Body of pancreas (tissue), 4 donors: ENCODE measurements around the gene DOCK2. TPM values are rescaled to one million over a fixed set of nuclear protein-coding genes. Genes with fewer than 3 reads are reported as not detected.

Source experiments
- ATAC-seq: fragments of 150-250 bp; one replicate; pipeline ENCODE4 v1.9.1; 2016
- DNase-seq, 4 donors: peaks; one replicate each; pipeline ENCODE4 v3.0.0-alpha.2; 2019
- H3K27ac ChIP-seq, 4 donors: fragments of 200-600 bp; sonication (generic); 1 replicate in 3 of 4; 2 replicates in 1 of 4; pipeline versions ENCODE4 v1.5.1 to v1.6.1; 2016 to 2019; ENCODE audit warnings: mild to moderate bottlenecking in 1 of 4, mixed read lengths in 1 of 4, moderate library complexity in 1 of 4
- H3K27me3 ChIP-seq, 2 donors: fragments of 200-600 bp; sonication (generic); one replicate each; pipeline ENCODE4 v1.6.0; 2016; ENCODE audit warnings: mild to moderate bottlenecking in 1 of 2
- H3K36me3 ChIP-seq, 2 donors: fragments of 200-600 bp; sonication (generic); replicated peaks in 1 of 2; 2 replicates each; pipeline ENCODE4 v1.5.1; 2016; ENCODE audit warnings: low read depth in 2 of 2; ENCODE audit not compliant: insufficient read depth in 1 of 2
- H3K4me1 ChIP-seq: fragments of 200-600 bp; sonication (generic); one replicate; pipeline ENCODE4 v1.6.0; 2016
- H3K4me3 ChIP-seq, 2 donors: fragments of 200-600 bp; sonication (generic); 1 replicate in 1 of 2; 2 replicates in 1 of 2; pipeline ENCODE4 v1.5.1; 2016 to 2019
- H3K9me3 ChIP-seq, 3 donors: fragments of 200-600 bp; sonication (generic); 1 replicate in 2 of 3; 2 replicates in 1 of 3; pipeline ENCODE4 v1.5.1; 2016
- POLR2A ChIP-seq, 3 donors: fragments of 450-650 bp; IDR thresholded peaks; one replicate each; pipeline ENCODE4 v1.6.1; 2016; ENCODE audit warnings: antibody characterized with exemption in 3 of 3, mild to moderate bottlenecking in 2 of 3
- WGBS, 2 donors: methylation state at CpG; one replicate each; pipeline ENCODE4 v1.1.5; 2017; 5-methylcytosine and 5-hydroxymethylcytosine counted together
- intact Hi-C: fragments of 100-400 bp; cut with DNase I; formaldehyde crosslinking; loops from one replicate; pipeline ENCODE4 v1.15.1; 2023
- total RNA-seq, 2 donors: library from RNA; depleted of rRNA; stranded (reverse); fragments of >200 nt; gene quantifications; one replicate each; pipeline ENCODE4 v1.1.0, GENCODE V29; 2016
- TF ChIP-seq, protein P1 (sequence below), 7 experiments: fragments of 450-650 bp in 4 of 7; fragments of 200-600 bp in 3 of 7; sonication (generic) in 3 of 7; IDR thresholded peaks; one replicate each; pipeline ENCODE4 v1.5.1; 2016 to 2019; ENCODE audit warnings: antibody characterized with exemption in 7 of 7

The DOCK2 gene
- total RNA-seq, 2 donors from 2014 or later: 3.1 to 7.6 TPM

DNA sequence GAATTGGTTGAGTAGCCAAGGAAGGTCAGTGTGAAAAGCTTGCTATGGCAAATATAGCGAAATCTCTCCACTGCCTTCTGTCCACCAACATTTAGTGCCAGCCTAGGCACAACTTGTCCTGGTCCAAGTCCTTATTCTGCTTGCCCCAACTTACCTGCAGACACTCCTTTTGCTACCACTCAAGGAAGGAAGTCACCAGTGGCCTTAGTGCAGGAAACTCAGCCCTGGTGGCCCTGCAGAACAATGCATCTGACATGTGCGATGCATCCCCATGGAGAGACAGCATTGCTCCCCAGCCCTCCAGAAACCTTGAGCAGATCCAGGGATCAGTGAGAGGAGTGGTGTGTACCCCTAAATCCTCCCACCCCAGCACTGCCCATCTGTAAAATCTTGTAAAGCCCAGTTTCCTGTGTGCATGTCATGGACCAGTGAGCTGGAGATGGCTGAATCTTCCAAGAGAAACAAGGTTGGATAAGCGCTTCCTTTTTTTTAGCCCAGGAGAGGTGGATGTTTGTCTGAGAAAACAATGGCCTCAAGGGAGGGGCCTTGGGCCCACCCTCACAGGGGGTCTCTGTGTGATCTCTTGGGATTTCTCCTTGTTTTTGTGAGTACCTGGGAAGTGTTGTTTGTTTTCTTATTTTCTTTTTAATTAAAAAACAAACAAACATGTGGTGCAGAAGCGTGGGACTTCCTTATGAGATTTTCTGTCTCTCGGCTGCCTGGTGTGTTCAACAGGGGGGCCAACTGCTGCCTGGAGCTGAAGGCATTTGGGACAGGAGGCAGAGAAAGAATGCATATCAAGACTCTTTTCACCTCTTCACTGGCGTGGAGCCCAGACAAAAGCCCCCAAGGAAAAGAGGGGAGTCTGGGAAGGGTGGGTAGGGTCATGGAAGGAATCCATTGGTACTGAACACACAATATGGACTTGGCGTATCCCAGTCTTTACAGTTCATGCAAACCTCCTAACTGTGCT, 472.3 kb downstream of the DOCK2 start:
- 58 to 73% methylated on average over 7 of the region's 7 CpGs for WGBS, 2 donors
- TF ChIP-seq POLR2A (IDR thresholded peaks at IDR 0.05): no peak
- TF ChIP-seq, protein P1, sequence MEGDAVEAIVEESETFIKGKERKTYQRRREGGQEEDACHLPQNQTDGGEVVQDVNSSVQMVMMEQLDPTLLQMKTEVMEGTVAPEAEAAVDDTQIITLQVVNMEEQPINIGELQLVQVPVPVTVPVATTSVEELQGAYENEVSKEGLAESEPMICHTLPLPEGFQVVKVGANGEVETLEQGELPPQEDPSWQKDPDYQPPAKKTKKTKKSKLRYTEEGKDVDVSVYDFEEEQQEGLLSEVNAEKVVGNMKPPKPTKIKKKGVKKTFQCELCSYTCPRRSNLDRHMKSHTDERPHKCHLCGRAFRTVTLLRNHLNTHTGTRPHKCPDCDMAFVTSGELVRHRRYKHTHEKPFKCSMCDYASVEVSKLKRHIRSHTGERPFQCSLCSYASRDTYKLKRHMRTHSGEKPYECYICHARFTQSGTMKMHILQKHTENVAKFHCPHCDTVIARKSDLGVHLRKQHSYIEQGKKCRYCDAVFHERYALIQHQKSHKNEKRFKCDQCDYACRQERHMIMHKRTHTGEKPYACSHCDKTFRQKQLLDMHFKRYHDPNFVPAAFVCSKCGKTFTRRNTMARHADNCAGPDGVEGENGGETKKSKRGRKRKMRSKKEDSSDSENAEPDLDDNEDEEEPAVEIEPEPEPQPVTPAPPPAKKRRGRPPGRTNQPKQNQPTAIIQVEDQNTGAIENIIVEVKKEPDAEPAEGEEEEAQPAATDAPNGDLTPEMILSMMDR (IDR thresholded peaks at IDR 0.05): no peak
- ATAC-seq (no peak), DNase-seq (no peak)
- intact Hi-C loops: loop anchor here (5.0 kb wide), 1 partner anchor 73 kb away; no protein-coding TSS in a partner anchor
- Histone ChIP-seq H3K27me3 (no peaks in the 10 kb centered on the region), H3K36me3 (no peaks in the 10 kb centered on the region), H3K4me3 (no peak overlapping the region), H3K4me1 (no peaks in the 10 kb centered on the region), H3K27ac (no peak overlapping the region), H3K9me3 (no peaks in the 10 kb centered on the region)

DNA sequence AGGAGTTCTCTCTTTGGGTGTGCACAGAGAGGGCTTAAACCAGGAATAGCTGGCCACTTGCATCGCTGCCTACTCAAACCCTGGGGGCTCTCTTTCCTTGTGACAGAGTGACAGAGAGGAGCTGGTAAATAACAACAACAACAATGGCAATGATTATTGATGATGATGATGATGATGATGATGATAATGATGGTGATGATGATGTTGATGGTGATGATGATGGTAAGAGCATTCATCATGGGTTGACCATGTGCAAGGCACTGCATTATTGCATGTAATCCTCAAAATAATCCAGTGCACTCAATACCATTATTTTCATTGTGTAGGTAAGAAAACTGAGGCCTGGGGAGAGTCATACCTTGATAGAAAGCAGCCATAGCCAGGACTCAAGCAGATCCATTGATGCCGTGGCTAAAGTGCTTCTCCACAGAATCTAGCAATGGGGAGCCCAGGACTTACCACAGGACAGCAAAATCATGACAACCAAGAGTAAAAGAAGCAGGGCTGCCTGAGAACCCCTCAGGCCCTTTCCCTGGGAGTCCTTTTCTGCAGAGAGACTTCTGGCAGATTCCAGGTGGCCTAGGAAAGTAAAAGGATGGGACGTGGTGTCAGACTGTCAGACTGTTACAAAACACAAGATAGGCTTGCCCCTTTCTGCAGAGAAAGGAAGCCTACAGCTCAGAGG, 473.5 kb downstream of the DOCK2 start:
- intact Hi-C loops: no loop called here
- Histone ChIP-seq H3K36me3 (no peaks in the 10 kb centered on the region), H3K9me3 (no peaks in the 10 kb centered on the region), H3K4me1 (no peaks in the 10 kb centered on the region), H3K27ac (no peak overlapping the region), H3K4me3 (no peak overlapping the region), H3K27me3 (no peaks in the 10 kb centered on the region)
- DNase-seq (no peak), ATAC-seq (no peak)
- WGBS, 2 donors: 48 to 54% methylated on average over 3 of the region's 3 CpGs
- TF ChIP-seq POLR2A (IDR thresholded peaks at IDR 0.05): no peak
- TF ChIP-seq, protein P1 (IDR thresholded peaks at IDR 0.05): no peak

DNA sequence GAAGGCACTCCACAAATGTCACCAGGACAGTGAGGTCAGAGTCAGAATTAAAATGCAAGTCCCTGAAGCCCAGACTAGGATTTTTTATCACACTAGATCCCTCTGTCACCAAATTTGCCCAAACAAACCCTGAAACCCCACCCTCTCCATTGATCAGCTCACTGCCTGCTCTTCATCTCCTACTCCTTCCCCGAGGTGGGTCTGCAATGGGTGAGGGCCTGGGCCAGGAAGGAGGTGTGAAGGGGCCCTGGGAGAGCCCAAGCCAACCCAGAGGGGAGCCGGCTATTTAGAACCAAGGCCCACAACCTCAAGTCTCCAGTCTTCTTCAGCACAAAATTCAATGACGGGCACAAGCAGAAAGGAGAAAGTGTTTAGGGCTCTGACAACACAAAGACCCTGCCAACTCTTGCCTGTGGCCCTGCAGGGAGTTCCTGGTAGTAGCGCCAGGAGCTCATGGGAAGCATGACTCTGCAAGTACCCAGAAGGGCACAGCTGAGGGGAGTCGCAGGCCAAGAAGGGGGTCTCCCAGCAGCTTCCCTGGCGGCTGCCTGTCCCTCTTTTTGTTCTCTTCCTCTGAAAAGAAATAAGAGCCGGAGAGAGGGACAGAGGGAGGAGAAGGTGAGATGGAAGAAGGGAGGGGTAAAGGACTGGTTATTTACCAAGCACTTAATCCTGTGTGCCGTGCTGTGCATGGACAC, 474.2 kb downstream of the DOCK2 start:
- H3K4me3 ChIP-seq: no peak overlapping the region
- H3K9me3 ChIP-seq: no peaks in the 10 kb centered on the region
- no peak for ATAC-seq
- no peak overlapping the region for H3K27ac ChIP-seq
- TF ChIP-seq, protein P1 (IDR thresholded peaks at IDR 0.05): no peak
- no peak for TF ChIP-seq POLR2A (IDR thresholded peaks at IDR 0.05)
- WGBS, 2 donors: 33 to 45% methylated on average over 8 of the region's 8 CpGs
- no peak for DNase-seq
- H3K36me3 ChIP-seq: no peaks in the 10 kb centered on the region
- H3K27me3 ChIP-seq: no peaks in the 10 kb centered on the region
- intact Hi-C loops: no loop called here
- no peaks in the 10 kb centered on the region for H3K4me1 ChIP-seq

- intact Hi-C loops: no loop called here
- 44 to 60% methylated on average over 6 of the region's 6 CpGs for WGBS, 2 donors
- no peaks in the 10 kb centered on the region for H3K27me3 ChIP-seq
- H3K4me1 ChIP-seq: no peaks in the 10 kb centered on the region
- no peaks in the 10 kb centered on the region for H3K9me3 ChIP-seq
- no peak for DNase-seq
- TF ChIP-seq, protein P1 (IDR thresholded peaks at IDR 0.05): no peak
- TF ChIP-seq POLR2A (IDR thresholded peaks at IDR 0.05): no peak
- H3K4me3 ChIP-seq: no peak overlapping the region
- no peak overlapping the region for H3K27ac ChIP-seq
- ATAC-seq: no peak
- H3K36me3 ChIP-seq: no peaks in the 10 kb centered on the region
These were observed 475.9 kb downstream of the DOCK2 start for GRCh38 chr5:170112876-170113521.
